H1 (cell line): ENCODE results near the gene SMIM35. TPM values are rescaled to one million over a fixed set of nuclear protein-coding genes. Genes with fewer than 3 reads are reported as not detected.

Experiments used
- CTCF ChIA-PET: fragments of 300-600 bp; sonication (Branson Sonifier 250); formaldehyde crosslinking; loops from one replicate; lab custom pipeline; 2021; ENCODE audit not compliant: partially characterized antibody; lab: Charles Lee
- POLR2A ChIA-PET: fragments of 300-600 bp; sonication (Branson Sonifier 250); formaldehyde crosslinking; loops from one replicate; lab custom pipeline; 2021; ENCODE audit warnings: inconsistent platforms; ENCODE audit not compliant: partially characterized antibody; lab: Charles Lee
- DNase-seq, 2 experiments: peaks; one replicate each; pipeline versions ENCODE4 v3.0.0 to v3.0.0-alpha.2; 2010 to 2022; ENCODE audit warnings: low spot score in 2 of 2, low read depth in 1 of 2, mixed read lengths in 1 of 2
- FAIRE-seq: peaks from 2 replicates; lab custom pipeline; 2011; peaks lifted over from hg19 to GRCh38; lab: Jason Lieb, UNC
- H2AFZ ChIP-seq: 2 replicates; pipeline ENCODE4 v1.8.1; 2012; ENCODE audit warnings: low read length, inconsistent platforms
- H2AK5ac ChIP-seq: 2 replicates; pipeline ENCODE4 v1.6.1; 2013; ENCODE audit warnings: low read depth, low read length
- H2BK120ac ChIP-seq: replicated peaks from 2 replicates; pipeline ENCODE3; 2013; ENCODE audit warnings: low read depth, low read length, inconsistent platforms
- H2BK12ac ChIP-seq: 2 replicates; pipeline ENCODE4 v1.6.1; 2013; ENCODE audit warnings: low read depth, low read length
- H2BK15ac ChIP-seq: 2 replicates; pipeline ENCODE4 v1.6.1; 2013; ENCODE audit warnings: low read length
- H2BK20ac ChIP-seq: 2 replicates; pipeline ENCODE4 v1.6.1; 2013; ENCODE audit warnings: low read length
- H2BK5ac ChIP-seq: 2 replicates; pipeline ENCODE4 v1.6.1; 2013; ENCODE audit warnings: low read depth, low read length
- H3K14ac ChIP-seq: 2 replicates; pipeline ENCODE4 v1.6.1; 2013; ENCODE audit warnings: inconsistent platforms; ENCODE audit not compliant: insufficient read length
- H3K18ac ChIP-seq: 2 replicates; pipeline ENCODE4 v1.6.1; 2013; ENCODE audit warnings: low read length; ENCODE audit errors: extremely low read depth
- H3K23ac ChIP-seq: 2 replicates; pipeline ENCODE4 v1.6.1; 2013; ENCODE audit warnings: inconsistent platforms; ENCODE audit not compliant: insufficient read length
- H3K23me2 ChIP-seq: 2 replicates; pipeline ENCODE4 v1.6.1; 2013; ENCODE audit warnings: low read depth, low read length
- H3K27ac ChIP-seq: 2 replicates; pipeline ENCODE4 v1.6.1; 2011; ENCODE audit warnings: low read depth, low read length, inconsistent platforms
- H3K27me3 ChIP-seq, 4 experiments: replicated peaks in 1 of 4; 1 replicate in 1 of 4; 2 replicates in 3 of 4; pipeline versions ENCODE4 v1.6.1 to v1.8.1; 2011 to 2013; ENCODE audit warnings: low read length in 3 of 4, mild to moderate bottlenecking in 3 of 4, inconsistent platforms in 2 of 4, mixed read lengths in 2 of 4, moderate library complexity in 1 of 4; ENCODE audit not compliant: control insufficient read depth in 3 of 4, insufficient read depth in 3 of 4; ENCODE audit errors: extremely low read depth in 1 of 4
- H3K36me3 ChIP-seq, 4 experiments: 2 replicates each; pipeline versions ENCODE4 v1.6.1 to v1.8.1; 2011 to 2013; ENCODE audit warnings: mild to moderate bottlenecking in 4 of 4, low read length in 3 of 4, moderate library complexity in 2 of 4, control low read depth in 1 of 4, inconsistent platforms in 1 of 4; ENCODE audit not compliant: insufficient read depth in 4 of 4, control insufficient read depth in 2 of 4
- H3K4ac ChIP-seq: replicated peaks from 2 replicates; pipeline ENCODE3; 2013; ENCODE audit warnings: low read length, low read depth, mixed read lengths, inconsistent platforms; ENCODE audit not compliant: insufficient read length
- H3K4me1 ChIP-seq, 4 experiments: replicated peaks in 1 of 4; 1 replicate in 1 of 4; 2 replicates in 3 of 4; pipeline versions ENCODE4 v1.6.1 to v1.8.1; 2011 to 2013; ENCODE audit warnings: low read length in 3 of 4, inconsistent platforms in 2 of 4, mixed read lengths in 1 of 4; ENCODE audit not compliant: insufficient read depth in 4 of 4, control insufficient read depth in 3 of 4
- H3K4me2 ChIP-seq, 2 experiments: 2 replicates each; pipeline versions ENCODE4 v1.6.1 to v1.8.1; 2011 to 2013; ENCODE audit warnings: low read depth in 2 of 2, low read length in 2 of 2, control low read depth in 1 of 2, inconsistent platforms in 1 of 2, mild to moderate bottlenecking in 1 of 2; ENCODE audit not compliant: insufficient read depth in 1 of 2
- H3K4me3 ChIP-seq, 4 experiments: fragments of 200-600, 300-600 bp in 1 of 4; sonication (generic), shearing (Covaris generic), sonication (Bioruptor Twin) in 1 of 4; 2 replicates each; pipeline versions ENCODE4 v1.5.1 to v1.8.1; 2011 to 2016; ENCODE audit warnings: low read length in 4 of 4, low read depth in 3 of 4, control low read depth in 2 of 4, inconsistent platforms in 2 of 4, mild to moderate bottlenecking in 2 of 4, mixed read lengths in 1 of 4, moderate library complexity in 1 of 4; ENCODE audit not compliant: insufficient read depth in 2 of 4; ENCODE audit errors: extremely low read depth in 1 of 4
- H3K56ac ChIP-seq: replicated peaks from 2 replicates; pipeline ENCODE3; 2013; ENCODE audit warnings: low read depth, mild to moderate bottlenecking, mixed read lengths, low read length, inconsistent platforms; ENCODE audit not compliant: insufficient read length
- H3K79me1 ChIP-seq: 2 replicates; pipeline ENCODE4 v1.6.1; 2013; ENCODE audit warnings: low read depth, low read length, control low read depth
- H3K79me2 ChIP-seq, 2 experiments: 2 replicates each; pipeline versions ENCODE4 v1.6.1 to v1.8.1; 2012 to 2013; ENCODE audit warnings: low read length in 2 of 2, mild to moderate bottlenecking in 2 of 2, inconsistent platforms in 1 of 2; ENCODE audit not compliant: insufficient read depth in 2 of 2, control insufficient read depth in 1 of 2
- H3K9ac ChIP-seq, 4 experiments: replicated peaks in 1 of 4; 1 replicate in 1 of 4; 2 replicates in 3 of 4; pipeline versions ENCODE4 v1.6.1 to v1.8.1; 2011 to 2013; ENCODE audit warnings: low read depth in 3 of 4, low read length in 3 of 4, control low read depth in 2 of 4, mild to moderate bottlenecking in 2 of 4, moderate library complexity in 2 of 4, inconsistent platforms in 1 of 4; ENCODE audit errors: extremely low read depth in 1 of 4
- H3K9me3 ChIP-seq, 2 experiments: 2 replicates each; pipeline versions ENCODE4 v1.6.1 to v1.8.1; 2012 to 2013; ENCODE audit warnings: mild to moderate bottlenecking in 2 of 2, moderate library complexity in 2 of 2, control low read depth in 1 of 2, inconsistent platforms in 1 of 2, low read depth in 1 of 2, low read length in 1 of 2, mixed read lengths in 1 of 2; ENCODE audit not compliant: insufficient read depth in 2 of 2
- H4K20me1 ChIP-seq, 2 experiments: replicated peaks in 1 of 2; 2 replicates each; pipeline versions ENCODE3 to v1.8.1; 2011 to 2013; ENCODE audit warnings: inconsistent platforms in 2 of 2, low read length in 2 of 2, mild to moderate bottlenecking in 1 of 2; ENCODE audit not compliant: insufficient read depth in 2 of 2, control insufficient read depth in 1 of 2
- H4K5ac ChIP-seq: 2 replicates; pipeline ENCODE4 v1.6.1; 2013; ENCODE audit warnings: low read length, low read depth, mixed read lengths, inconsistent platforms; ENCODE audit not compliant: insufficient read length
- H4K8ac ChIP-seq: 2 replicates; pipeline ENCODE4 v1.8.0; 2013; ENCODE audit warnings: mild to moderate bottlenecking, moderate library complexity, low read length, inconsistent platforms; ENCODE audit not compliant: insufficient read depth; ENCODE audit errors: extremely low read depth
- H4K91ac ChIP-seq: replicated peaks from 2 replicates; pipeline ENCODE3; 2013; ENCODE audit warnings: low read length, mixed read lengths, inconsistent platforms; ENCODE audit not compliant: insufficient read length
- ASH2L ChIP-seq: fragments of 200-600, 300-600 bp; sonication (generic); IDR thresholded peaks from one replicate; pipeline ENCODE4 v1.7.1; 2017; ENCODE audit warnings: low read length
- JUND ChIP-seq: IDR thresholded peaks from 2 replicates; pipeline ENCODE4 v1.6.1; 2011; ENCODE audit warnings: mild to moderate bottlenecking, improper control_type of control experiment, low read length
- PHF8 ChIP-seq: fragments of 200-600 bp; sonication (generic); conservative IDR thresholded peaks from 2 replicates; pipeline ENCODE4 v1.7.1; 2012; ENCODE audit warnings: low read depth, mild to moderate bottlenecking, inconsistent platforms, low read length, moderate library complexity
- POLR2AphosphoS5 ChIP-seq: IDR thresholded peaks from 2 replicates; pipeline ENCODE4 v1.6.1; 2011; ENCODE audit warnings: low read depth, low read length
- RAD21 ChIP-seq, 2 experiments: IDR thresholded peaks in 1 of 2; conservative IDR thresholded peaks in 1 of 2; 2 replicates each; pipeline ENCODE4 v1.6.1; 2011; ENCODE audit warnings: low read depth in 2 of 2, low read length in 2 of 2, improper control_type of control experiment in 1 of 2, inconsistent platforms in 1 of 2, mild to moderate bottlenecking in 1 of 2, moderate library complexity in 1 of 2
- RNF2 ChIP-seq: fragments of 200-900, 300-1000 bp; sonication (generic); IDR thresholded peaks from 2 replicates; pipeline ENCODE4 v1.7.1; 2016; ENCODE audit warnings: borderline replicate concordance, low read depth, mild to moderate bottlenecking, antibody characterized with exemption, low read length; ENCODE audit not compliant: poor library complexity, severe bottlenecking; ENCODE audit errors: missing control alignments
- SIRT6 ChIP-seq: IDR thresholded peaks from one replicate; pipeline ENCODE4 v1.7.1; 2012; ENCODE audit warnings: low read length, inconsistent platforms
- SRF ChIP-seq: IDR thresholded peaks from 2 replicates; pipeline ENCODE4 v1.6.1; 2011; ENCODE audit warnings: mild to moderate bottlenecking, low read depth, low read length, moderate library complexity
- SUZ12 ChIP-seq: fragments of 200-600 bp; sonication (generic); IDR thresholded peaks from 2 replicates; pipeline ENCODE4 v1.6.1; 2012; ENCODE audit warnings: mild to moderate bottlenecking, inconsistent platforms, low read length, moderate library complexity, mixed read lengths
- TBP ChIP-seq: IDR thresholded peaks from 2 replicates; pipeline ENCODE4 v1.6.1; 2011; ENCODE audit warnings: low read depth, low read length, improper control_type of control experiment
- USF2 ChIP-seq: IDR thresholded peaks from 2 replicates; pipeline ENCODE4 v1.6.1; 2011; ENCODE audit warnings: low read length, improper control_type of control experiment
- WGBS, 2 experiments: shearing (Covaris generic) in 1 of 2; methylation state at CpG; one replicate each; pipeline versions ENCODE4 v1.1.6 to v1.1.7; 2013 to 2015; ENCODE audit warnings: low lambda C conversion rate in 2 of 2, mixed read lengths in 2 of 2, inconsistent platforms in 1 of 2, low coverage in 1 of 2, missing lambda C conversion rate in 1 of 2; ENCODE audit not compliant: insufficient replicate concordance in 2 of 2, insufficient coverage in 1 of 2, insufficient read length in 1 of 2; ENCODE audit errors: extremely low coverage in 1 of 2, missing lambda C conversion rate in 1 of 2; 5-methylcytosine and 5-hydroxymethylcytosine counted together
- polyA plus RNA-seq, 7 experiments: library from polyadenylated mRNA; depleted of rRNA in 3 of 7; stranded (reverse) in 5 of 7; unstranded in 2 of 7; fragments of >200 nt in 5 of 7; fragments of 200-250 nt in 2 of 7; gene quantifications; 1 replicate in 5 of 7; 2 replicates in 1 of 7; 4 replicates in 1 of 7; pipeline versions ENCODE4 v1.2.1 to v1.2.3, GENCODE V29; 2011 to 2013; ENCODE audit warnings: missing spikeins in 2 of 7, mixed read lengths in 2 of 7
- total RNA-seq: library from RNA; stranded (reverse); fragmentation: NEBNext Ultra II Directional; extraction: Animal tissue kit (Norgen Biotek cat#: 25700); gene quantifications from 2 replicates; pipeline ENCODE4 v1.2.1, GENCODE V29; 2021

SMIM35 gene
- total and polyA plus RNA-seq, 2 of the 8 experiments (the other 6 are each of a cell fraction or from before 2014, with no cell fraction given): not detected

GRCh38 chr11:118060869-118061268, 25.9 kb downstream of the SMIM35 start:
- no peak overlapping the region for H3K4me2 ChIP-seq
- no peaks in the 10 kb centered on the region for H3K27me3 ChIP-seq
- no peak overlapping the region for H2AK5ac ChIP-seq
- no peak for DNase-seq
- no peaks in the 10 kb centered on the region for H3K9me3 ChIP-seq
- TF ChIP-seq RAD21 (IDR thresholded peaks at IDR 0.05 in 1 of 2, conservative IDR thresholded peaks at IDR 0.05 in 1 of 2; ENCODE audit: low read depth in 2 of 2, low read length in 2 of 2): no peak
- no peak for TF ChIP-seq ASH2L
- TF ChIP-seq SUZ12: no peak
- TF ChIP-seq RNF2: no peak
- no peak for TF ChIP-seq TBP
- no peak for TF ChIP-seq JUND
- TF ChIP-seq SRF: no peak
- TF ChIP-seq USF2: no peak
- TF ChIP-seq POLR2AphosphoS5: no peak
- no peak for TF ChIP-seq SIRT6
- no peak for TF ChIP-seq PHF8
- no peak overlapping the region for H2AFZ ChIP-seq
- no peaks in the 10 kb centered on the region for H3K36me3 ChIP-seq
- no peaks in the 10 kb centered on the region for H3K4me1 ChIP-seq
- no peak overlapping the region for H3K23ac ChIP-seq
- no peak overlapping the region for H4K8ac ChIP-seq
- H3K18ac ChIP-seq: no peak overlapping the region
- H3K79me2 ChIP-seq: no peaks in the 10 kb centered on the region
- H3K4ac ChIP-seq: no peak overlapping the region
- H3K9ac ChIP-seq: no peak overlapping the region
- H3K27ac ChIP-seq: no peak overlapping the region
- no peak overlapping the region for H2BK5ac ChIP-seq
- H2BK20ac ChIP-seq: no peak overlapping the region
- no peaks in the 10 kb centered on the region for H4K20me1 ChIP-seq
- no peaks in the 10 kb centered on the region for H3K23me2 ChIP-seq
- no peak overlapping the region for H3K14ac ChIP-seq
- WGBS, 2 experiments: 87% methylated on average over 7 of the region's 7 CpGs; no CpG with 5 or more reads in 1 of the 2 experiments
- H4K5ac ChIP-seq: no peak overlapping the region
- ChIA-PET POLR2A (no interaction called here), CTCF (interaction anchor here (0.8 to 1.9 kb wide), 6 partner anchors 8 to 242 kb away, joined by 3 to 5 read pairs (median 4); no protein-coding TSS in a partner anchor)
- H2BK120ac ChIP-seq: no peak overlapping the region
- no peak overlapping the region for H2BK15ac ChIP-seq
- no peak overlapping the region for H2BK12ac ChIP-seq
- FAIRE-seq: no peak
- no peak overlapping the region for H4K91ac ChIP-seq
- no peaks in the 10 kb centered on the region for H3K79me1 ChIP-seq
- H3K56ac ChIP-seq: no peak overlapping the region
- H3K4me3 ChIP-seq: no peak overlapping the region
